Endothelial cell of umbilical vein (primary cell): ENCODE measurements around the gene CRP. TPM values are rescaled to one million over a fixed set of nuclear protein-coding genes. Genes with fewer than 3 reads are reported as not detected.

Experiments used
- BruUV-seq: library from RNA; stranded (reverse); fragments of 400-500 nt; replicated peaks from 2 replicates; lab custom pipeline; 2021; lab: Mats Ljungman, UMichigan
- CTCF ChIA-PET: fragments of 300-600, 350-600 bp; sonication (Branson Sonifier 250); formaldehyde crosslinking; loops from one replicate; lab custom pipeline; 2021; ENCODE audit warnings: antibody characterized with exemption, inconsistent platforms; lab: Charles Lee
- POLR2A ChIA-PET: fragments of 300-600, 350-600 bp; sonication (Branson Sonifier 250); formaldehyde crosslinking; loops from one replicate; lab custom pipeline; 2021; ENCODE audit warnings: antibody characterized with exemption, inconsistent platforms; lab: Charles Lee
- DNase-seq: peaks from one replicate; pipeline ENCODE4 v3.0.0-alpha.2; 2011; ENCODE audit warnings: low read depth, low spot score
- FAIRE-seq: peaks from 2 replicates; lab custom pipeline; 2011; peaks lifted over from hg19 to GRCh38; lab: Jason Lieb, UNC
- H2AFZ ChIP-seq: 2 replicates; pipeline ENCODE4 v1.6.0; 2012; ENCODE audit warnings: low read depth, low read length, control low read depth, inconsistent platforms
- H3K27ac ChIP-seq: 2 replicates; pipeline ENCODE4 v1.5.1; 2011; ENCODE audit warnings: low read depth, mild to moderate bottlenecking, control low read depth, low read length, moderate library complexity; ENCODE audit not compliant: insufficient read depth
- H3K27me3 ChIP-seq, 2 experiments: 2 replicates each; pipeline versions ENCODE4 v1.6.0 to v1.6.1; 2011; ENCODE audit warnings: low read length in 2 of 2, mixed read lengths in 1 of 2; ENCODE audit not compliant: control insufficient read depth in 2 of 2, insufficient read depth in 2 of 2
- H3K36me3 ChIP-seq, 2 experiments: 2 replicates in 1 of 2; 3 replicates in 1 of 2; pipeline ENCODE4 v1.5.1; 2011; ENCODE audit warnings: low read length in 2 of 2, mild to moderate bottlenecking in 1 of 2, moderate library complexity in 1 of 2; ENCODE audit not compliant: control insufficient read depth in 2 of 2, insufficient read depth in 2 of 2; ENCODE audit errors: extremely low read depth in 1 of 2
- H3K4me1 ChIP-seq: 3 replicates; pipeline ENCODE4 v1.5.1; 2011; ENCODE audit warnings: mild to moderate bottlenecking, low read length; ENCODE audit not compliant: control insufficient read depth, insufficient read depth; ENCODE audit errors: extremely low read depth
- H3K4me2 ChIP-seq: 2 replicates; pipeline ENCODE4 v1.6.1; 2011; ENCODE audit warnings: low read length, control low read depth, mixed read lengths; ENCODE audit not compliant: insufficient read depth
- H3K4me3 ChIP-seq, 3 experiments: fragments of 200-600 bp in 1 of 3; sonication (generic), shearing (Covaris generic) in 1 of 3; replicated peaks in 1 of 3; 2 replicates each; pipeline ENCODE4 v1.5.1; 2011 to 2016; ENCODE audit warnings: control low read depth in 3 of 3, low read length in 3 of 3, mild to moderate bottlenecking in 2 of 3, inconsistent platforms in 1 of 3, low read depth in 1 of 3, moderate library complexity in 1 of 3; ENCODE audit not compliant: insufficient read depth in 1 of 3
- H3K79me2 ChIP-seq: 2 replicates; pipeline ENCODE4 v1.6.0; 2012; ENCODE audit warnings: low read length, inconsistent platforms; ENCODE audit not compliant: control insufficient read depth, insufficient read depth
- H3K9ac ChIP-seq: replicated peaks from 2 replicates; pipeline ENCODE3; 2011; ENCODE audit warnings: low read length, control low read depth; ENCODE audit not compliant: insufficient read depth; ENCODE audit errors: extremely low read depth
- H3K9me1 ChIP-seq: replicated peaks from 3 replicates; pipeline ENCODE4 v1.6.0; 2011; ENCODE audit warnings: mild to moderate bottlenecking, low read length; ENCODE audit not compliant: control insufficient read depth, insufficient read depth; ENCODE audit errors: extremely low read depth
- H3K9me3 ChIP-seq: replicated peaks from 2 replicates; pipeline ENCODE4 v1.5.1; 2012; ENCODE audit warnings: low read length, inconsistent platforms; ENCODE audit not compliant: control insufficient read depth, insufficient read depth
- H4K20me1 ChIP-seq: replicated peaks from 2 replicates; pipeline ENCODE3; 2011; ENCODE audit warnings: mild to moderate bottlenecking, low read length; ENCODE audit not compliant: control insufficient read depth, insufficient read depth; ENCODE audit errors: extremely low read depth
- CTCF ChIP-seq, 2 donors: IDR thresholded peaks; 1 replicate in 1 of 2; 2 replicates in 1 of 2; pipeline ENCODE4 v1.5.1; 2011; ENCODE audit warnings: low read length in 2 of 2, mild to moderate bottlenecking in 2 of 2, moderate library complexity in 2 of 2, control low read depth in 1 of 2, inconsistent platforms in 1 of 2, low read depth in 1 of 2; ENCODE audit not compliant: insufficient read depth in 1 of 2; ENCODE audit errors: extremely low read depth in 1 of 2
- EZH2 ChIP-seq: IDR thresholded peaks from 2 replicates; pipeline ENCODE4 v1.6.1; 2012; ENCODE audit warnings: borderline replicate concordance, low read depth, mild to moderate bottlenecking, moderate library complexity, low read length, inconsistent platforms; ENCODE audit not compliant: severe bottlenecking
- FOS ChIP-seq: IDR thresholded peaks from 2 replicates; pipeline ENCODE4 v1.6.1; 2011; ENCODE audit warnings: mild to moderate bottlenecking, low read length, moderate library complexity, borderline replicate concordance; ENCODE audit not compliant: insufficient read depth
- GATA2 ChIP-seq: IDR thresholded peaks from 2 replicates; pipeline ENCODE4 v1.7.0; 2011; ENCODE audit warnings: low read depth, mild to moderate bottlenecking, moderate library complexity, mixed read lengths, low read length; ENCODE audit not compliant: insufficient read length, insufficient read depth
- JUN ChIP-seq: IDR thresholded peaks from 2 replicates; pipeline ENCODE4 v1.6.1; 2011; ENCODE audit warnings: borderline replicate concordance, low read depth; ENCODE audit not compliant: insufficient read length, insufficient read depth
- MAX ChIP-seq: IDR thresholded peaks from 2 replicates; pipeline ENCODE4 v1.6.1; 2011; ENCODE audit not compliant: insufficient read depth, insufficient read length
- MYC ChIP-seq: IDR thresholded peaks from one replicate; pipeline ENCODE4 v1.6.1; 2011; ENCODE audit warnings: mild to moderate bottlenecking, low read depth, low read length
- POLR2A ChIP-seq: IDR thresholded peaks from 2 replicates; pipeline ENCODE4 v1.6.1; 2012; ENCODE audit warnings: low read depth, mild to moderate bottlenecking, control low read depth, low read length
- POLR2AphosphoS5 ChIP-seq: IDR thresholded peaks from 2 replicates; pipeline ENCODE4 v1.6.1; 2012; ENCODE audit warnings: low read depth, mild to moderate bottlenecking, control low read depth, low read length, moderate library complexity; ENCODE audit not compliant: insufficient read depth
- dilution Hi-C: fragments of 300-500 bp; cut with MboI; formaldehyde crosslinking; loops from one replicate; pipeline ENCODE4 v1.15.0; 2019; ENCODE audit warnings: low sequenced_read_pairs; ENCODE audit not compliant: extremely low pct_ligation_motif_present
- intact Hi-C: fragments of 100-400 bp; cut with micrococcal nuclease; formaldehyde crosslinking; loops from one replicate; pipeline ENCODE4 v1.10.0; 2022
- polyA plus RNA-seq, 4 experiments: library from polyadenylated mRNA; depleted of rRNA in 3 of 4; stranded (reverse) in 3 of 4; unstranded in 1 of 4; fragments of >200 nt; gene quantifications; 2 replicates each; pipeline versions ENCODE4 v1.2.1 to v1.2.3, GENCODE V29; 2011 to 2012; ENCODE audit warnings: missing spikeins in 1 of 4
- total RNA-seq: library from RNA; stranded (reverse); gene quantifications from 2 replicates; pipeline ENCODE4 v1.2.3, GENCODE V29; 2021

CRP gene
- total and polyA plus RNA-seq, 2 donors (not counting 3 experiments of a cell fraction or from before 2014, with no cell fraction given) = not detected

- no peaks in the 10 kb centered on the region for H4K20me1 ChIP-seq
- H3K27ac ChIP-seq = no peak overlapping the region
- FAIRE-seq (no peak), DNase-seq (no peak)
- TF ChIP-seq JUN (no peak), GATA2 (no peak), POLR2AphosphoS5 (no peak), CTCF (IDR thresholded peaks at IDR 0.05; ENCODE audit: extremely low read depth in 1 of 2, insufficient read depth in 1 of 2, low read depth in 1 of 2, low read length in 2 of 2) (no peak), MYC (no peak), FOS (no peak), MAX (no peak), EZH2 (no peak), POLR2A (no peak)
- dilution Hi-C loops = no loop called here
- H3K36me3 ChIP-seq = no peaks in the 10 kb centered on the region
- no peaks in the 10 kb centered on the region for H3K9me3 ChIP-seq
- no peak overlapping the region for H3K4me3 ChIP-seq
- no peak overlapping the region for H3K9ac ChIP-seq
- H3K4me2 ChIP-seq = no peak overlapping the region
- intact Hi-C loops = no loop called here
- POLR2A ChIA-PET = no interaction called here
- H3K4me1 ChIP-seq = no peaks in the 10 kb centered on the region
- H2AFZ ChIP-seq = no peak overlapping the region
- H3K79me2 ChIP-seq = no peaks in the 10 kb centered on the region
- H3K27me3 ChIP-seq = no peaks in the 10 kb centered on the region
- BruUV-seq = no TSS peak
- no peaks in the 10 kb centered on the region for H3K9me1 ChIP-seq
- CTCF ChIA-PET = no interaction called here
Measured at GRCh38 chr1:159719990-159720389, 5.6 kb upstream of the CRP start.
